Dedifferentiated amniotic fluid mesenchymal stem cell (primary cell): Measurements from ENCODE around the gene ACIN1.

Source experiments
- DNase-seq: peaks from one replicate; pipeline ENCODE4 v3.0.0-alpha.2; 2016; ENCODE audit errors: extremely low spot score

The ACIN1 gene

GRCh38 chr14:23085458-23085857 is 9.5 kb downstream of the ACIN1 start:
- DNase-seq, result no peak

GRCh38 chr14:23080474-23080873 is 14.5 kb downstream of the ACIN1 start:
- DNase-seq, result no peak

DNA sequence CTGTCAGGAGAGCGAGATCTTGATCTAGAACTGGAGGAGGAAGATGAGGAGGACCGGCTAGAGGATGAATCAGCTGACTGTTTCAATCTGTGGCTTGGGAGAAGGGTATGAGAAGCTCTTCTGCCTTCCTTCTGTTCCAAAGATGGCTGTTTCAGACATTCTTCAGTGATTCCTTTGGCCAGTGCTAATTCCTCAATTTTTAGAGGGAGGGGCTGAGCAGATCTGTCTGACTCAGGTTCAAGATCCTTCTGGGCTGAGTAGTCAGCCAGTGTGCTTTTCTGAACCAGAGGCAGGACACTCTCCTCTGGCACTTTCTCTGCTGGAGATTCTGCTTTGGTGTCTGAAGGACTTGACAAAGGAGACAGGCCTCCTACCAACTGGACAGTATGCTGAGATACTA is 15.2 kb downstream of the ACIN1 start:
- no peak for DNase-seq

- peak; percentile 84 for DNase-seq
These were observed 16.2 kb downstream of the ACIN1 start for GRCh38 chr14:23078692-23079116.

DNA sequence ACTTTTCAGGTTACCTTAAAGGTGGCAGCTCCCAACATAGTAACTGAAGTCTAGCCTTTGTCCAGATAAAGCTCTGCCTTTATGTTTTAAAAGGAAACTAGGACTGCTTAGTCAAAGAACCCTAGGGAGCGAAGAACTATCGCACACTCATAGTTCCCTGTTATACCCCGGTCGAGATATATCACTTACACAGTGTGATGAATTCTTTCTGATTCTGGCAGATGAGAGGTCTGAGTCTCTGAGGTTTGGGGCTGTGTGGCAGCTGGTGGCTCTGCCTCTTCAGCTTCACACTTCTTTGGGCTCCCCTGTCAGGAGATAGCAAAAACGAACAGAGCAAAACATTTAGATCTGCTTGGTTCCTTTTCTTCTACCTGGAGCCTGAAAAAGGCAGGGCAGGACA is 17.0 kb downstream of the ACIN1 start:
- no peak for DNase-seq

DNA sequence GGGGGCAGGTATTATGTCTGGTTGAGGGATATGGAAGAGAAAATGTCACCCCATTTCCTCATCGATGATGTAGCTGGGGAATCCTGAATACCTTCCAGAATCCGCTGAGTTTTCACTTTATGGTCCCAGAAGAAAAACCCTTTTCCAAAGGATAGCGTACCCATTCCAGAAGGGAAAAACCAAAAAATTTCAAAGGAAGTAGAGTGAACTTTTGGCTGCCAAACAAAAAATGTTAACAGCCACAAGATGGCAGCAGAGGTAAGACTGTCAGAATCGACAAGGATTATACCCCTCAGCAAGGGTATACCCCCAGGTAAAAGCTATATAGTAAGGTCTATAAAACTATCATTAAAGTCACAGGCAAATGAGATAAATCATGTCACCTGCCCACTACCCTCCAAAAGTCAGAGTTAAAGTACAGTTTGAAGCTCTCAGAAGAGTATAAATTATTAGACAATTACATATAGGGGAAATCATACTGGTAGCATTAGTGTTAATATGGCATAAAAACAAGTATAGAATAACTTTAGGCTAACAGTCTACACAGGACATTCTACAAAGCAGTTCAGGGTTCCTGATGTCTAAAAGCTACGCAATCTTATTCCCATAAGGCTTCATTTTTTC is 18.0 kb downstream of the ACIN1 start:
- DNase-seq, result peak; percentile 35

DNA sequence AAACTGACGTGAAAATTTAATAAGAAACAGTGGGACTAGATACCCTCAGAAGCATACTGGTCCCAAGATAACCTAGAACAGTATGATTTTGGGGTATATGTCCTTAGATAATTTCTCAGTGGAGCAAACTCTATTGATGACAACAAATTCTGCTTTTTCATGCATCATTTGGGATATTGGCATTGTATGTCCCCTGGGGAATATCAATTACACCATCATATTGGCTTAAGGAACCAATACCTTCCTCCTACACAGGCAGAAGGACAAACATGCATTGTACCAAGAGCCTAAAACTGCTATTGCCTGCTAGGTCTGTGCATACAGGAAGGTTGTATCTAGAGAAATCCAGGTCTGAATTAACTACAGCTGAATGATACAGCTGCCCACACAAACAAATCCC is 20.0 kb downstream of the ACIN1 start:
- no peak for DNase-seq

DNA sequence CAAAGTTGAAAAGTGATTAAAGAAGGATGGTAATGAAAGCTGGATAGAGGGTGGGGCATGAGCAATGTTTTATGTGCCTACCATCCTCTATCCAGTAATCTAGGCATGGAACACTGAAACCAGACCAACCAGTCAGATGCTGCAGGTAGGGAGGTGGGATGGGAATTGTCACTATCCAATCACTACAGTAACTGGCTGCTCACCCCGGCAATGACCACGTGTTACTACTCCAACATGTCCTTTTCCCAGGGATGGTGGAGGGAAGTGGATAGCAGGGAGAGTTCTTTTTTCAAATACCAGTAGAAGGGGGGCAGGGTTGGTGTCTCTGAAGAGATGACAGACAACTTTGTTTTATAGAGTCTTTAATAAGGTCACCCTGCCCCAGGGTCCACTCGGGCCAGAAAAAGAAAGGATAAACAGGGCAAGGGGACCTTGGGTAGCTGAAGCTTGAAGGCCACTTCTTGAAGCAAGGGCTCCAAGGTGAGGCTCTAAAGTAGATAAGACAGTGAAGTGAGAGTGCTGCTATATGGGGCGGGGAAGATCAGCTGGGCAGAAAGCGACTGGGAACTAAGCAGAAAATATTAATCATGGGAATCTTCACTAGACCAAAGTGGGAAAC is 22.9 kb downstream of the ACIN1 start:
- no peak for DNase-seq

DNA sequence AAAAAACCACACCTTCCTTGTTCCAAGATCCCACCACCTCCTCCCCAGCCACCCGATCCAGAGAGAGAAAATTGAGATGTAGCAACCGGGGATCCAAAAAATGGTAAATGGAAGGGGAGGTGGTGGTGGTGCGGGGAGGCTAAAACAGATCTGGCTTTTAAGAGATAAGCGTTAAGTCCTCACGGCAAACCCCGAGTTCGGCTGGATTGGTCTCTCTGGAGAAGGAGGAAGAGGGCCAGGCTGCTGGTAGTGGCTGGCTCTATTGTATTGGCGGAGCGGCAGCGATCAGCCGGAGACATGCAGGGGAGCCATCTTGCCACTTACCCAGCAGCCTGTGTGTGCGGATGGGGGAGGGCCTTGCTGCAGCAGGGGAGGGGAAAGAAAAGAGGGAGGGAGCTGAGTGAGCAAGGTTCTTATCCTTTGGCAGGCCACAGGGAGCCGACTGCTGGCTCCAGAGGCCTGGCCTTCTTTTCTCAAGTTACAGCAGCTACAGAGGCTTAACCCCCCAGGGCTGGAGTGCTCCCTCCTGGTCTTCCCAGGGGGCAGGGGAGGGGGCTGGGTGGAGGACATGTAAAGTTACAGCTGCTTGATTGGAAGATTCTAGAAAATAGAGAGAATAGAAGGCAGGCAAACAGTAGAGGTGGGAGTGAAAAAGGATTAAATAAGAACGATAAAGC is 23.6 kb downstream of the ACIN1 start:
- DNase-seq, result peak; percentile 90

GRCh38 chr14:23070262-23071129 is 24.4 kb downstream of the ACIN1 start:
- DNase-seq, result no peak

- no peak for DNase-seq
These were observed 25.5 kb downstream of the ACIN1 start for GRCh38 chr14:23069413-23069806.

DNA sequence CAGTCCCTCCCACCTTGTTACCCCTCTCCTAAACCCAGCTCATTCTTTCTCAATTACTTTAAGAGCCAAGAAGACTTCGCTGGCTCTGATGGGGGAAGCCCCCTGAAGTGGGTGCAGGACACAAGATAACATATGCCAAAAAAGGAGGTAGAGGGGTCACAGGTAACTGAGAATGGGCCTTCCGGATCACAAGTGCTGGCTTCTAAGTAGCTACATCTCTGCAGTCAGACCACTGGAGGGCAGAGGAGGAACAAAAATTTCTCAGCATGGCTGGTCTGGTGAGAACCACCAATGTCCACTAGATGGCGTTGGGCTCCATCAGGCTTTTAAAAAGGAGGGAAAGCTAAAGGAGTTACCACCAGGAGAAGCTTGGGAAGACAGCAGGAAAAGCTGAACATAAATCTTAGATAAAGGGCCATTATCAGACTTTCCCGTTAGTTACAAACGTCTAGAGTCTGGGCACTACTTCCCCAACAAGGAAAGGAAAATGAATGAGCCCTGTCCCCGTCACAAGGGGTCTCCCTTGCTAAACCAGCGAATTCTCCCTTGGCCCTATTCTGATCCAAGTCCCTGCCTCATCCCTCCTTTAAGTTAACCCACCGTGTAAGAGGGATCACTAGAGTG is 26.0 kb downstream of the ACIN1 start:
- DNase-seq, result peak; percentile 95

DNA sequence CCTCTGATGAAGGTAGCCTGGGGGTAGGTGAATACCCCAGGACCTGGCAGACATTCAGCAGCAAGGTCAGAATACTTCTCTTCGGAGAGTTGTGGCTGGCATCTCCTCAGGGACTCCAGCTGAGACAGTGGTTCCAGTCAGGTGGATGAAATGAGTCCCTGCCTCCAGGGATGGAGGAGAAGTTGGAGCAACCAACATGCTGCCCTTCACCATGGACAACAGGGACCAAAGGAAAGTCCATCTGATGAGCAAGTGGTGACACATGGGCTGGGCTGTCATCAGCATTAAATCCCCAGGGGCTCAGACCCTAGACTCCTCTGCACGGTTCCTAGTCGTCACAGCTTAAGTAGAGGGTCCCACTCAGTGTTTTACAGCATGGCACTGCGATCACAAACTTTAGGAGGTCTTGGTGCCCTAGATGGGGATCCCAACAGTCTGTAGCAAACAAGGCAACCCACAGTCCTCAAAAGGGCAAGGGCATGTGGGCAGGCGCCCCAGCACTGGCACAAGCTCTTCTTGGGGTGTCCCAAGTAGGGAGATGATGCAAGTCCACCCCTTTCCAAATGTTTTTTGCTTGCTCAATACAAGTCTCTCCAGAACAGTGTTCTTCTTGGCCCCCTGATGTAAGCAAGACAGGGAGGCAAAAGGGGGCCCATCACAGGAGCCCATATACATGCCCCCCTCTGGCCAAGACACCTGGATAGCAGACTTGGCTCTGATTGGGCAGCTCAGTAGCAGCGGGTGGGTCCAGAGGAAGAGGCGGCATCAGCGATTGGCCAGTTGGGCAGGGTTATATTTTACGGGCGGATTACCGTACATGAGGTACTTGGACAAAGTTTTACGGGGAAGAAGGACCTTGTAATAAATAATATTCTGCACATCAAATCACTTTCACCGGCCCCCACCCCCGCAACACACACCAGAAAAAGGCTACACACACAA is 26.8 kb downstream of the ACIN1 start:
- DNase-seq, result no peak

DNA sequence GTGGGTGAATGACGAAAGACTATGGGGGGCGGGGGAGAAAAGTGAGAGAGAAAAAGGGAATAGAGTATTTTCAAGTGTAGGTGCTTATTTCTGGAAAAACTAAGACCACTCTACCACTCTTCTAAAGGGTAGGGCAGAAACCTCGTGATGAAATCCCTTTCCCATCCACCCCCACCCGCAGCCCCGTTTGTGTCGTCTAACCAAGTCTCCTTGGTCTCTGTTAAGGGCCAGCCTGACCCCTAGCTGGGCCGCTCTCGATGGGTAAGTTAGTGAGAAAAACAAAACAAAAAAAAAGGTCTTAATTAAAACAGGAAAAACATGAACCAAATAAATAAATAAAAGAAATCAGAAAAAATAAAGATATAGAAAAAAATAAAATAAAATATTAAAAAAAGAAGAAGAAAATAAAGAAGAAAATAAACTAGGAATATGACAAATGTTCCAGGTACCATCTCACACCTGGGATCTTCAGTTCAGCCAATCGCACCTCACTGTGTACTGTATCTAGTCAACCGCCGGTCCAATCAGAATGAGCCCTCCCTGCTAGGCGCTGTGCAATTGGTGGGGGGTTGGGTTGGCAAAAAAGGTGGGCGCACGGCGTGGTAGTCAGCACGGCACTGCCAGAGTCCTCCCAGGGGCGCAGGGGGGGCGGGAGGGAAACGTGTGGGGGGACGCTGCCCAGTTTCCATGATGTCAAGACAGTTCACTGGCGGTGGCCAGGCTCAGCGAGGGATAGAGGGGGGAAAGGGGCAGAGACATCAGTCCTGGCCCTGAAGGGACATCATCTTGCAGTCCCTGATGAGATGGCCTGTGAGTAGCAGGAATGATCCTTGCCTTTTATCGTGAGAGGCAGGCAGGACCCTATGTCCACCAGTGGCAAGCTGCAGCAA is 27.8 kb downstream of the ACIN1 start:
- no peak for DNase-seq

DNA sequence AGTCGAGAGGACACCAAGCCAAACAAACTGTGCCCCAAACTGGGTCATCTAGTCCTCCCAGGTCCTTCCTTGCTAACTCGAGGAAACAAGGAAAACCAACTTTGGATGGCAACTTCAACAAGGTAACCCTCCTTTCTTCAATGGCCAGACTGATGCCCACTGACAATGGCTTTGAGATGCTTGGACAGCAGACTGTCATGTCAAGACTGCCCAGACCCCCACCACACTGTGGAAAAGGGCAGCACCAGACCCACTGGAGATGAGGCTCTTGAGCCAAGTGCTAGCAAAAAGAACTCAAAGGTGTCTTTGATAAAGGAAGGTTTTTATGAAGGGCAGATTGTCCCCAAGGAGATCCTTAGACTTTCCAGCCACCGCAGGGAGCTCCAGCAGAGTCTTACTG is 28.6 kb downstream of the ACIN1 start:
- DNase-seq, result no peak

- DNase-seq, result no peak
These were observed 31.3 kb downstream of the ACIN1 start for GRCh38 chr14:23063601-23064000.

- DNase-seq, result peak; percentile 71
These were observed 32.9 kb downstream of the ACIN1 start for GRCh38 chr14:23062002-23062401.

GRCh38 chr14:23060536-23061260 is 34.2 kb downstream of the ACIN1 start:
- no peak for DNase-seq
